HG03354 (cell line): ENCODE measurements around the gene PRCD.
A peak's percentile ranks its signal among the peaks of the same experiment; 100 is the strongest.
"Not testable (repeated sequence)": the region's sequence is repeated elsewhere in the genome, so short reads cannot be mapped to it uniquely, and the experiment has no call there.

ENCODE experiments used
- ATAC-seq: cut with Tn5 transposase; IDR thresholded peaks from one replicate; pipeline ENCODE4 v1.9.1; 2021; ENCODE audit warnings: mild to moderate bottlenecking; ENCODE audit not compliant: unreplicated experiment, poor library complexity, severe bottlenecking

The PRCD gene

GRCh38 chr17:76549215-76549518 lies 9.3 kb downstream of the PRCD start:
- no peak for ATAC-seq

- no peak for ATAC-seq
Measured at GRCh38 chr17:76549539-76549938, 9.7 kb downstream of the PRCD start.

- no peak for ATAC-seq
Measured at GRCh38 chr17:76550712-76551615, 11.1 kb downstream of the PRCD start.

GRCh38 chr17:76551685-76552084 lies 11.8 kb downstream of the PRCD start:
- no peak for ATAC-seq

GRCh38 chr17:76553178-76553908 lies 13.5 kb downstream of the PRCD start:
- ATAC-seq: no peak

GRCh38 chr17:76554131-76554530 lies 14.3 kb downstream of the PRCD start:
- no peak for ATAC-seq

- ATAC-seq: peak; percentile 32
Measured at GRCh38 chr17:76556765-76557367, 17.0 kb downstream of the PRCD start.

GRCh38 chr17:76557368-76558197 lies 17.7 kb downstream of the PRCD start:
- ATAC-seq: peak; percentile 88

- no peak for ATAC-seq
Measured at GRCh38 chr17:76558198-76559095, 18.6 kb downstream of the PRCD start.

GRCh38 chr17:76559460-76559859 lies 19.6 kb downstream of the PRCD start:
- not testable (repeated sequence) for ATAC-seq

GRCh38 chr17:76560036-76560876 lies 20.4 kb downstream of the PRCD start:
- ATAC-seq: no peak

GRCh38 chr17:76560877-76561221 lies 21.0 kb downstream of the PRCD start:
- no peak for ATAC-seq

GRCh38 chr17:76561332-76561731 lies 21.5 kb downstream of the PRCD start:
- ATAC-seq: no peak

GRCh38 chr17:76561799-76562268 lies 22.0 kb downstream of the PRCD start:
- ATAC-seq: no peak

- ATAC-seq: no peak
Measured at GRCh38 chr17:76562734-76563148, 22.9 kb downstream of the PRCD start.

GRCh38 chr17:76563359-76563758 lies 23.5 kb downstream of the PRCD start:
- ATAC-seq: not testable (repeated sequence)

GRCh38 chr17:76564991-76565727 lies 25.3 kb downstream of the PRCD start:
- not testable (repeated sequence) for ATAC-seq
